Panc1 (cell line): ENCODE measurements around the gene ITIH6. TPM values are rescaled to one million over a fixed set of nuclear protein-coding genes. Genes with fewer than 3 reads are reported as not detected.
A peak's percentile ranks its signal among the peaks of the same experiment; 100 is the strongest.

Source experiments
- ATAC-seq: fragments of 200-7000 bp; cut with Tn5 transposase; 2 replicates; pipeline ENCODE4 v1.9.1; 2020; ENCODE audit warnings: mild to moderate bottlenecking, moderate library complexity
- BruUV-seq: library from RNA; stranded (reverse); fragments of 400-500 nt; replicated peaks from 2 replicates; lab custom pipeline; 2021; lab: Mats Ljungman, UMichigan
- CTCF ChIA-PET: fragments of 300-600 bp; sonication (Branson Sonifier 250); formaldehyde crosslinking; loops from one replicate; lab custom pipeline; 2022; ENCODE audit warnings: antibody characterized with exemption; lab: Charles Lee
- POLR2A ChIA-PET: fragments of 300-600 bp; sonication (Branson Sonifier 250); formaldehyde crosslinking; loops from one replicate; lab custom pipeline; 2022; ENCODE audit warnings: antibody characterized with exemption; lab: Charles Lee
- DNase-seq: peaks from one replicate; pipeline ENCODE4 v3.0.0-alpha.2; 2010; ENCODE audit warnings: low read depth, low spot score
- H3K27ac ChIP-seq: 2 replicates; pipeline ENCODE4 v1.5.1; 2011; ENCODE audit warnings: mild to moderate bottlenecking, low read length, inconsistent platforms
- H3K27me3 ChIP-seq: fragments of 200-500 bp; sonication (Bioruptor generic); 2 replicates; pipeline ENCODE4 v1.6.0; 2014; ENCODE audit warnings: low read length, inconsistent platforms; ENCODE audit not compliant: control insufficient read depth, insufficient read depth
- H3K36me3 ChIP-seq: fragments of 200-500 bp; sonication (Bioruptor generic); 2 replicates; pipeline ENCODE4 v1.5.1; 2014; ENCODE audit warnings: inconsistent platforms, mild to moderate bottlenecking, low read length, moderate library complexity; ENCODE audit not compliant: control insufficient read depth, insufficient read depth
- H3K4me1 ChIP-seq: 2 replicates; pipeline ENCODE4 v1.5.1; 2011; ENCODE audit warnings: inconsistent platforms, mild to moderate bottlenecking, low read length, moderate library complexity; ENCODE audit not compliant: control insufficient read depth, insufficient read depth
- H3K4me3 ChIP-seq, 2 experiments: 2 replicates each; pipeline ENCODE4 v1.5.1; 2011 to 2012; ENCODE audit warnings: low read depth in 2 of 2, low read length in 2 of 2, mild to moderate bottlenecking in 2 of 2, inconsistent platforms in 1 of 2, moderate library complexity in 1 of 2
- H3K9me3 ChIP-seq: fragments of 200-500 bp; sonication (Bioruptor generic); 2 replicates; pipeline ENCODE4 v1.5.1; 2014; ENCODE audit warnings: low read depth, mild to moderate bottlenecking, inconsistent platforms, low read length, moderate library complexity; ENCODE audit not compliant: control insufficient read depth, insufficient read depth
- CTCF ChIP-seq: fragments of 450-650 bp; IDR thresholded peaks from 2 replicates; pipeline ENCODE4 v1.5.1; 2017; ENCODE audit warnings: mild to moderate bottlenecking
- POLR2AphosphoS5 ChIP-seq: IDR thresholded peaks from 2 replicates; pipeline ENCODE4 v1.6.1; 2012; ENCODE audit warnings: mild to moderate bottlenecking, low read depth, low read length, moderate library complexity
- REST ChIP-seq, 2 experiments: IDR thresholded peaks; 2 replicates each; pipeline ENCODE4 v1.6.1; 2011 to 2012; ENCODE audit warnings: low read depth in 2 of 2, control low read depth in 1 of 2, low read length in 1 of 2, mild to moderate bottlenecking in 1 of 2, moderate library complexity in 1 of 2; ENCODE audit not compliant: insufficient read depth in 1 of 2
- SIN3A ChIP-seq: IDR thresholded peaks from 2 replicates; pipeline ENCODE4 v1.6.1; 2012; ENCODE audit warnings: low read depth, mild to moderate bottlenecking, low read length, moderate library complexity, borderline replicate concordance; ENCODE audit not compliant: insufficient read depth
- TCF7L2 ChIP-seq: IDR thresholded peaks from 2 replicates; pipeline ENCODE4 v1.6.1; 2011; ENCODE audit warnings: mild to moderate bottlenecking, low read depth, low read length, inconsistent platforms
- in situ Hi-C: cut with HindIII; loops from 2 replicates; pipeline ENCODE4 v1.10.0; 2016; ENCODE audit warnings: low sequenced_read_pairs, low pct_unique_long_range_greater_than_20kb
- intact Hi-C: fragments of 100-400 bp; cut with micrococcal nuclease; formaldehyde crosslinking; loops from one replicate; pipeline ENCODE4 v1.10.0; 2022; ENCODE audit not compliant: unreplicated experiment
- total RNA-seq: library from RNA; stranded (reverse); gene quantifications from one replicate; pipeline ENCODE4 v1.2.1, GENCODE V29; 2021; ENCODE audit not compliant: unreplicated experiment

Gene ITIH6
- total RNA-seq, 1 experiment from 2014 or later = not detected

GRCh38 chrX:54808605-54809483, 10.8 kb upstream of the ITIH6 start:
- Histone ChIP-seq H3K4me3 (peak overlapping the region; percentile 73 to 80), H3K36me3 (no peaks in the 10 kb centered on the region), H3K9me3 (no peaks in the 10 kb centered on the region), H3K27ac (peak overlapping the region; percentile 83), H3K4me1 (peaks cover 3% of the 10 kb centered on the region; the same call in 1 of the 2 replicates), H3K27me3 (peaks cover 3% of the 10 kb centered on the region)
- in situ Hi-C loops (no loop called here), intact Hi-C loops (no loop called here)
- TF ChIP-seq SIN3A = no peak
- peak; percentile 100 for TF ChIP-seq TCF7L2
- TF ChIP-seq POLR2AphosphoS5 = peak; percentile 49; the same call in 1 of the 2 replicates
- TF ChIP-seq REST (IDR thresholded peaks at IDR 0.05; ENCODE audit: insufficient read depth in 1 of 2, low read depth in 2 of 2, low read length in 1 of 2) = no peak
- TF ChIP-seq CTCF = no peak
- POLR2A ChIA-PET = interaction anchor here (0.6 kb wide), 1 partner anchor 1126 kb away, joined by 11 read pairs; no protein-coding TSS in a partner anchor
- BruUV-seq = no TSS peak
- ATAC-seq = peak; percentile 90
- peak; percentile 94 for DNase-seq
- CTCF ChIA-PET = no interaction called here

GRCh38 chrX:54808109-54808604, 10.1 kb upstream of the ITIH6 start:
- no TSS peak for BruUV-seq
- no peak for DNase-seq
- CTCF ChIA-PET = no interaction called here
- Histone ChIP-seq H3K27me3 (peaks cover 3% of the 10 kb centered on the region), H3K36me3 (no peaks in the 10 kb centered on the region), H3K4me3 (peak overlapping the region; percentile 73 to 80), H3K9me3 (no peaks in the 10 kb centered on the region), H3K4me1 (peaks cover 3% of the 10 kb centered on the region; the same call in 1 of the 2 replicates), H3K27ac (peak overlapping the region; percentile 81)
- intact Hi-C loops (no loop called here), in situ Hi-C loops (no loop called here)
- POLR2A ChIA-PET = interaction anchor here (0.6 kb wide), 1 partner anchor 1125 kb away, joined by 11 read pairs; no protein-coding TSS in a partner anchor
- ATAC-seq = peak; percentile 79
- TF ChIP-seq POLR2AphosphoS5 (no peak), SIN3A (no peak), CTCF (no peak), TCF7L2 (no peak), REST (IDR thresholded peaks at IDR 0.05; ENCODE audit: insufficient read depth in 1 of 2, low read depth in 2 of 2, low read length in 1 of 2) (no peak)
